Panc1 (cell line): ENCODE results near the gene B9D1. TPM values are rescaled to one million over a fixed set of nuclear protein-coding genes. Genes with fewer than 3 reads are reported as not detected.

Experiments
- ATAC-seq: fragments of 200-7000 bp; cut with Tn5 transposase; 2 replicates; pipeline ENCODE4 v1.9.1; 2020; ENCODE audit warnings: mild to moderate bottlenecking, moderate library complexity
- BruUV-seq: library from RNA; stranded (reverse); fragments of 400-500 nt; replicated peaks from 2 replicates; lab custom pipeline; 2021; lab: Mats Ljungman, UMichigan
- CTCF ChIA-PET: fragments of 300-600 bp; sonication (Branson Sonifier 250); formaldehyde crosslinking; loops from one replicate; lab custom pipeline; 2022; ENCODE audit warnings: antibody characterized with exemption; lab: Charles Lee
- POLR2A ChIA-PET: fragments of 300-600 bp; sonication (Branson Sonifier 250); formaldehyde crosslinking; loops from one replicate; lab custom pipeline; 2022; ENCODE audit warnings: antibody characterized with exemption; lab: Charles Lee
- DNase-seq: peaks from one replicate; pipeline ENCODE4 v3.0.0-alpha.2; 2010; ENCODE audit warnings: low read depth, low spot score
- H3K27ac ChIP-seq: 2 replicates; pipeline ENCODE4 v1.5.1; 2011; ENCODE audit warnings: mild to moderate bottlenecking, low read length, inconsistent platforms
- H3K27me3 ChIP-seq: fragments of 200-500 bp; sonication (Bioruptor generic); 2 replicates; pipeline ENCODE4 v1.6.0; 2014; ENCODE audit warnings: low read length, inconsistent platforms; ENCODE audit not compliant: control insufficient read depth, insufficient read depth
- H3K36me3 ChIP-seq: fragments of 200-500 bp; sonication (Bioruptor generic); 2 replicates; pipeline ENCODE4 v1.5.1; 2014; ENCODE audit warnings: inconsistent platforms, mild to moderate bottlenecking, low read length, moderate library complexity; ENCODE audit not compliant: control insufficient read depth, insufficient read depth
- H3K4me1 ChIP-seq: 2 replicates; pipeline ENCODE4 v1.5.1; 2011; ENCODE audit warnings: inconsistent platforms, mild to moderate bottlenecking, low read length, moderate library complexity; ENCODE audit not compliant: control insufficient read depth, insufficient read depth
- H3K4me3 ChIP-seq, 2 experiments: 2 replicates each; pipeline ENCODE4 v1.5.1; 2011 to 2012; ENCODE audit warnings: low read depth in 2 of 2, low read length in 2 of 2, mild to moderate bottlenecking in 2 of 2, inconsistent platforms in 1 of 2, moderate library complexity in 1 of 2
- H3K9me3 ChIP-seq: fragments of 200-500 bp; sonication (Bioruptor generic); 2 replicates; pipeline ENCODE4 v1.5.1; 2014; ENCODE audit warnings: low read depth, mild to moderate bottlenecking, inconsistent platforms, low read length, moderate library complexity; ENCODE audit not compliant: control insufficient read depth, insufficient read depth
- POLR2AphosphoS5 ChIP-seq: IDR thresholded peaks from 2 replicates; pipeline ENCODE4 v1.6.1; 2012; ENCODE audit warnings: mild to moderate bottlenecking, low read depth, low read length, moderate library complexity
- REST ChIP-seq, 2 experiments: IDR thresholded peaks; 2 replicates each; pipeline ENCODE4 v1.6.1; 2011 to 2012; ENCODE audit warnings: low read depth in 2 of 2, control low read depth in 1 of 2, low read length in 1 of 2, mild to moderate bottlenecking in 1 of 2, moderate library complexity in 1 of 2; ENCODE audit not compliant: insufficient read depth in 1 of 2
- SIN3A ChIP-seq: IDR thresholded peaks from 2 replicates; pipeline ENCODE4 v1.6.1; 2012; ENCODE audit warnings: low read depth, mild to moderate bottlenecking, low read length, moderate library complexity, borderline replicate concordance; ENCODE audit not compliant: insufficient read depth
- TCF7L2 ChIP-seq: IDR thresholded peaks from 2 replicates; pipeline ENCODE4 v1.6.1; 2011; ENCODE audit warnings: mild to moderate bottlenecking, low read depth, low read length, inconsistent platforms
- in situ Hi-C: cut with HindIII; loops from 2 replicates; pipeline ENCODE4 v1.10.0; 2016; ENCODE audit warnings: low sequenced_read_pairs, low pct_unique_long_range_greater_than_20kb
- intact Hi-C: fragments of 100-400 bp; cut with micrococcal nuclease; formaldehyde crosslinking; loops from one replicate; pipeline ENCODE4 v1.10.0; 2022; ENCODE audit not compliant: unreplicated experiment
- total RNA-seq: library from RNA; stranded (reverse); gene quantifications from one replicate; pipeline ENCODE4 v1.2.1, GENCODE V29; 2021; ENCODE audit not compliant: unreplicated experiment
- TF ChIP-seq, protein P1 (sequence below): fragments of 450-650 bp; IDR thresholded peaks from 2 replicates; pipeline ENCODE4 v1.5.1; 2017; ENCODE audit warnings: mild to moderate bottlenecking

B9D1 gene
- total RNA-seq, 1 experiment from 2014 or later, result 19.1 TPM

- no TSS peak for BruUV-seq
- intact Hi-C loops, result no loop called here
These were observed 52.4 kb downstream of the B9D1 start for GRCh38 chr17:19310151-19310550.

DNA sequence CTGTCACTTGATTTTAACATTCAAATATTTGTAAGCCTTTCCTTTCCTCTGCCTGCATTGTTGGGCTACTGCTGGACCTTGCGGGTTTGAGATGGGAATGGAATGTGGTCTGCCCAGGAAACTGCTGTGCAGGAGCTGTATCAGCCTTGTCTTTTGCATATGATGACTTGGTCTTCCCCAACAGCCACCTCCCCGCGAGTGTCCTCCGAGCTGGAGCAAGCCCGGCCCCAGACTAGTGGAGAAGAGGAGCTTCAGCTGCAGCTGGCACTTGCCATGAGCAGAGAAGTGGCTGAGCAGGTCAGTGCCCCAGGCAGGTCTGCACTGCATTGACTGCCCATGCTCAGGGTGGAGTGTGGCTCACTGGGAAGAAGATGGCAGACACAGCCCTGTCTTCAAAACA, 52.8 kb downstream of the B9D1 start:
- ATAC-seq, result no peak
- in situ Hi-C loops (no loop called here), intact Hi-C loops (no loop called here)
- no peaks in the 10 kb centered on the region for H3K4me1 ChIP-seq
- TF ChIP-seq POLR2AphosphoS5 (no peak), TCF7L2 (no peak), SIN3A (no peak), REST (IDR thresholded peaks at IDR 0.05; ENCODE audit: insufficient read depth in 1 of 2, low read depth in 2 of 2, low read length in 1 of 2) (no peak)
- TF ChIP-seq, protein P1, sequence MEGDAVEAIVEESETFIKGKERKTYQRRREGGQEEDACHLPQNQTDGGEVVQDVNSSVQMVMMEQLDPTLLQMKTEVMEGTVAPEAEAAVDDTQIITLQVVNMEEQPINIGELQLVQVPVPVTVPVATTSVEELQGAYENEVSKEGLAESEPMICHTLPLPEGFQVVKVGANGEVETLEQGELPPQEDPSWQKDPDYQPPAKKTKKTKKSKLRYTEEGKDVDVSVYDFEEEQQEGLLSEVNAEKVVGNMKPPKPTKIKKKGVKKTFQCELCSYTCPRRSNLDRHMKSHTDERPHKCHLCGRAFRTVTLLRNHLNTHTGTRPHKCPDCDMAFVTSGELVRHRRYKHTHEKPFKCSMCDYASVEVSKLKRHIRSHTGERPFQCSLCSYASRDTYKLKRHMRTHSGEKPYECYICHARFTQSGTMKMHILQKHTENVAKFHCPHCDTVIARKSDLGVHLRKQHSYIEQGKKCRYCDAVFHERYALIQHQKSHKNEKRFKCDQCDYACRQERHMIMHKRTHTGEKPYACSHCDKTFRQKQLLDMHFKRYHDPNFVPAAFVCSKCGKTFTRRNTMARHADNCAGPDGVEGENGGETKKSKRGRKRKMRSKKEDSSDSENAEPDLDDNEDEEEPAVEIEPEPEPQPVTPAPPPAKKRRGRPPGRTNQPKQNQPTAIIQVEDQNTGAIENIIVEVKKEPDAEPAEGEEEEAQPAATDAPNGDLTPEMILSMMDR, result no peak
- ChIA-PET CTCF (no interaction called here), POLR2A (interaction anchor here (0.6 kb wide), 1 partner anchor 14 kb away, joined by 6 read pairs; no protein-coding TSS in a partner anchor)
- H3K36me3 ChIP-seq, result no peaks in the 10 kb centered on the region
- no peak overlapping the region for H3K27ac ChIP-seq
- no peak overlapping the region for H3K4me3 ChIP-seq
- no peak for DNase-seq
- BruUV-seq, result no TSS peak
- no peaks in the 10 kb centered on the region for H3K27me3 ChIP-seq
- H3K9me3 ChIP-seq, result no peaks in the 10 kb centered on the region

More at GRCh38 chr17:19310151-19310550, 52.4 kb downstream of the B9D1 start:
- TF ChIP-seq, protein P1, result no peak
- no peak overlapping the region for H3K4me3 ChIP-seq
- H3K27ac ChIP-seq, result no peak overlapping the region
- H3K9me3 ChIP-seq, result no peaks in the 10 kb centered on the region
- no peaks in the 10 kb centered on the region for H3K36me3 ChIP-seq
- in situ Hi-C loops, result no loop called here
- DNase-seq (no peak), ATAC-seq (no peak)
- H3K4me1 ChIP-seq, result no peaks in the 10 kb centered on the region
- ChIA-PET POLR2A (no interaction called here), CTCF (no interaction called here)
- no peaks in the 10 kb centered on the region for H3K27me3 ChIP-seq
